ENCODE measurements around the gene TRAPPC11. TPM values are rescaled to one million over a fixed set of nuclear protein-coding genes. Genes with fewer than 3 reads are reported as not detected.

Gene TRAPPC11
- total and polyA plus RNA-seq, 2 of the 13 experiments (the other 11 are each of a cell fraction or from before 2014, with no cell fraction given): 18.0 to 23.2 TPM

GRCh38 chr4:183733181-183733580, 74.1 kb downstream of the TRAPPC11 start:
- Histone ChIP-seq H3K27me3 (ENCODE audit: control insufficient read depth in 1 of 2, insufficient read depth in 2 of 2, low read length in 2 of 2) (no peaks in the 10 kb centered on the region; a peak in 1 of 5 replicates), H3K79me2 (ENCODE audit: insufficient read depth, low read length) (no peaks in the 10 kb centered on the region), H3K9ac (ENCODE audit: insufficient read depth, low read depth, low read length) (no peak overlapping the region), H3K4me2 (ENCODE audit: low read depth, low read length) (no peak overlapping the region), H3K4me3 (replicated peaks in 1 of 3; ENCODE audit: insufficient read depth in 1 of 3, low read depth in 2 of 3, low read length in 3 of 3) (no peak overlapping the region), H3K9me3 (ENCODE audit: low read length) (no peaks in the 10 kb centered on the region), H4K20me1 (ENCODE audit: insufficient read depth, low read length) (no peaks in the 10 kb centered on the region), H2AFZ (ENCODE audit: low read length) (no peak overlapping the region), H3K27ac (ENCODE audit: extremely low read length, insufficient read depth, low read length) (no peak overlapping the region), H3K4me1 (ENCODE audit: insufficient read depth, low read length) (peaks cover 22% of the 10 kb centered on the region), H3K36me3 (replicated peaks in 1 of 2; ENCODE audit: control insufficient read depth in 1 of 2, insufficient read depth in 2 of 2, low read length in 2 of 2) (no peaks in the 10 kb centered on the region)
- POLR2A ChIA-PET: no interaction called here
- WGBS (ENCODE audit: low lambda C conversion rate): 86% methylated on average over 5 of the region's 11 CpGs
- in situ Hi-C loops (cut with HindIII; ENCODE audit: extremely low pct_ligation_motif_present, low pct_unique_long_range_greater_than_20kb): no loop called here
- TF ChIP-seq ZNF672 (CRISPR knock-in tag; IDR thresholded peaks at IDR 0.05) (no peak), ZNF430 (CRISPR knock-in tag; IDR thresholded peaks at IDR 0.05) (no peak), ZNF788 (CRISPR knock-in tag; IDR thresholded peaks at IDR 0.05; ENCODE audit: borderline replicate concordance) (no peak), MTA1 (CRISPR knock-in tag; IDR thresholded peaks at IDR 0.05; ENCODE audit: borderline replicate concordance) (no peak), FOSL2 (CRISPR knock-in tag; IDR thresholded peaks at IDR 0.05) (no peak), RFX5 (IDR thresholded peaks at IDR 0.05; ENCODE audit: low read depth, low read length) (no peak)
- no peak for FAIRE-seq
- CTCF ChIA-PET (ENCODE audit: low intra/inter-chr PET ratio, low total read pairs): no interaction called here
- BruUV-seq (replicated peaks): no TSS peak
- intact Hi-C loops (cut with micrococcal nuclease; ENCODE audit: unreplicated experiment): no loop called here
- DNase-seq (ENCODE audit: low spot score): no peak
- no peak for ATAC-seq

GRCh38 chr4:183738081-183738673, 79.1 kb downstream of the TRAPPC11 start:
- ATAC-seq: no peak
- Histone ChIP-seq H3K79me2 (ENCODE audit: insufficient read depth, low read length) (no peaks in the 10 kb centered on the region), H3K9ac (ENCODE audit: insufficient read depth, low read depth, low read length) (no peak overlapping the region), H3K9me3 (ENCODE audit: low read length) (no peaks in the 10 kb centered on the region), H3K4me1 (ENCODE audit: insufficient read depth, low read length) (no peaks in the 10 kb centered on the region), H3K36me3 (replicated peaks in 1 of 2; ENCODE audit: control insufficient read depth in 1 of 2, insufficient read depth in 2 of 2, low read length in 2 of 2) (no peaks in the 10 kb centered on the region), H3K4me3 (replicated peaks in 1 of 3; ENCODE audit: insufficient read depth in 1 of 3, low read depth in 2 of 3, low read length in 3 of 3) (no peak overlapping the region), H2AFZ (ENCODE audit: low read length) (no peak overlapping the region), H3K27ac (ENCODE audit: extremely low read length, insufficient read depth, low read length) (no peak overlapping the region), H3K27me3 (ENCODE audit: control insufficient read depth in 1 of 2, insufficient read depth in 2 of 2, low read length in 2 of 2) (no peaks in the 10 kb centered on the region), H4K20me1 (ENCODE audit: insufficient read depth, low read length) (no peaks in the 10 kb centered on the region), H3K4me2 (ENCODE audit: low read depth, low read length) (no peak overlapping the region)
- intact Hi-C loops (cut with micrococcal nuclease; ENCODE audit: unreplicated experiment) (no loop called here), in situ Hi-C loops (cut with HindIII; ENCODE audit: extremely low pct_ligation_motif_present, low pct_unique_long_range_greater_than_20kb) (no loop called here)
- ChIA-PET POLR2A (no interaction called here), CTCF (ENCODE audit: low intra/inter-chr PET ratio, low total read pairs) (no interaction called here)
- no TSS peak for BruUV-seq (replicated peaks)
- FAIRE-seq: no peak
- 47% methylated on average over 10 of the region's 10 CpGs for WGBS (ENCODE audit: low lambda C conversion rate)
- no peak for DNase-seq (ENCODE audit: low spot score)
- TF ChIP-seq NR2F2 (IDR thresholded peaks at IDR 0.05; ENCODE audit: borderline replicate concordance, low read depth) (no peak), ZNF629 (CRISPR knock-in tag; conservative IDR thresholded peaks at IDR 0.05) (no peak), SP1 (IDR thresholded peaks at IDR 0.05) (no peak), SP1 (CRISPR knock-in tag; IDR thresholded peaks at IDR 0.05) (no peak), ZNF234 (CRISPR knock-in tag; conservative IDR thresholded peaks at IDR 0.05) (no peak), ZZZ3 (CRISPR knock-in tag; IDR thresholded peaks at IDR 0.05; ENCODE audit: borderline replicate concordance) (no peak), RFXANK (CRISPR knock-in tag; IDR thresholded peaks at IDR 0.05) (no peak), CEBPZ (IDR thresholded peaks at IDR 0.05; ENCODE audit: low read length) (no peak), ARHGAP35 (CRISPR knock-in tag; IDR thresholded peaks at IDR 0.05; ENCODE audit: borderline replicate concordance) (no peak), ZNF549 (CRISPR knock-in tag; IDR thresholded peaks at IDR 0.05) (no peak), ATF7-NPFF (CRISPR knock-in tag; IDR thresholded peaks at IDR 0.05; ENCODE audit: low read depth) (no peak), MXD3 (CRISPR knock-in tag; IDR thresholded peaks at IDR 0.05) (no peak)
